CD4-positive, alpha-beta T cell treated with Interleukin-12 subunit alpha and Interleukin-12 subunit beta, for 1 hour (primary cell): Measurements from ENCODE around the gene ATP6V1A.
A peak's percentile ranks its signal among the peaks of the same experiment; 100 is the strongest.

ENCODE experiments used
- DNase-seq: peaks from one replicate; pipeline ENCODE4 v3.0.0-alpha.2; 2020

The ATP6V1A gene

GRCh38 chr3:113746548-113747282 lies at the start of gene ATP6V1A:
Gene ATP6V1A (plus strand): TSS chr3:113747035. CDS start chr3:113778754, 31,719 bp downstream.
- DNase-seq, result peak; percentile 89

DNA sequence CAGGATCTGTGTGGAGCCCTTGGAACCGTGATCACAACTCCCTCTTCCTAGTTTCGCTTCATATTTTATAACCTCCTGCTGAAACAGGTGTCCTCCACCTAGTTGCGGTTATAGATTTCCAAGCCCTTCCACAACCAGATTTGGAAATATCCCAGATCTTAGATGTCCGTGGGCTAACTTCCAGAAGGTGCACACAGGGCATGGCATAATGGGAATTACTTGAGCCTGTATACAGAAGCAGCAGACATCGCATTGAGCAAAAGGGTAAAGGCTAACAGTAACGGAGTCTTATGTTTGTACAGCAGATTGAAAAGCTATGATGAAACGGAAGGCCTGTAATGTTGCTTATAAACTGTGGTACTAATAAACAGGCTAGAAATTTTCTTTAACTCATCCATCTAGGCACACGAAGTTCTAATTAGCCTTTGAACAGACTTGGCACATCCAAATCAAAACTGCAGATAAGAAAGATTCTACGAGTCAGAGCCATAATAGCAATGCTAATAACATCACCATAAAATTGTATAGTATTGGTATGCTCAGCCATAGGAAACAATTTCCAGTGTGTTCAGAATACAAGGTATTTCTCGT lies 49.2 kb upstream of the ATP6V1A start:
- DNase-seq, result no peak

DNA sequence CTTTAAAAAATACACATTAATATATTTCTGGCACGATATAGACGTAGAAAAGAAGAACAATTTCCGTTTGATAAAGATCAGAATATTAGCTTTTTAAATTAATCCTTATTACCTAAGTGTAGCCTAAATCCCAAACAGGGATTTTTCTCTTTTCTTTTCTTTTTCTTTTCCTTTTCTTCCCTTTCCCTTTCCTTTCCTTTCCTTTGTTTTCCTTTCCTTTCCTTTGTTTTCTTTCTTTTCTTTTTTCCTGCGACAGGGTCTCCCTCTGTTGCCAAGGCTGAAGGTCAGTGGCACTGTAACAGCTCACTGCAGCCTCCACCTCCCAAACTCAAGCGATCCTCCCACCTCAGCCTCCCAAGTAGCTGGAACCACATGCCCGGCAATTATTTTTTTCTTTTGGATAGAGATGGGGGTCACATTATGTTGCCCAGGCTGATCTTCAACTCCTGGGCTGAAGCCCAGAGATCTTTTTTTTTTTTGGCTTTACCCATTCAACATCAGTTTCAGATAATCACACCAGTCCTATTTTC lies 48.6 kb upstream of the ATP6V1A start:
- DNase-seq, result no peak

- DNase-seq, result no peak
Observed at GRCh38 chr3:113698956-113699355, 47.9 kb upstream of the ATP6V1A start.

DNA sequence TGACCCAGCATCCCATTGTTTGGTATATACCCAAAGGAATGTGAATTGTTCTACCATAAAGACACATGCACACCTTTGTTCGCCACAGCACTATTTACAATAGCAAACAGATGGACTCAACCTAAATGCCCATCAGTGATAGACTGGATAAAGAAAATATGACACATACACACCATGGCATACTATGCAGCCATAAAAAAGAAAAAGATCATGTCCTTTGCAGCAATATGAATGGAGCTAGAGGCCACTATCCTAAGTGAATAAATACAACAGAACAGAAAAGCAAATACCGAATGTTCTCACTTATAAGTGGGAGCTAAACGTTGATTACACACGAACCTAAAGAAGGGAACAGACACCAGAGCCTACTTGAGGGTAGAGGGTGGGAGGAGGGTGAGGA lies 39.0 kb upstream of the ATP6V1A start:
- DNase-seq, result no peak

DNA sequence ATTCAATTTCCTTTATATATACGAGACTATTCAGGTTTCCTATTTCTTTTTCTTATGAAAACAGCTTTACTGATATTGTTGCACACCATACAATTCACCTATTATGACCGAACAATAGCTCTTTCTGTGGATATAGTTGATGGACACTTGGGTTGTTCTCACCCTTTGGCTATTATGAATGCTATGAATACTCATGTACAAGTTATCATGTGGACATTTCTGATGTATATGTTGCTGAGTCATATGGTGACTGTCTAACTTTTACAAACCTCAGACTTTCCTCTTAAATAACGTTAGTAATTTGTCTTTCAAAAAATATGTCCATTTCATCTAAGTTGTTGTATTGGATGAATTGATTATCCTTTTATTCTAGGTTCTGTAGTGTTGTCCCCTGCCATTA lies 34.7 kb upstream of the ATP6V1A start:
- DNase-seq, result no peak

- DNase-seq, result no peak
Observed at GRCh38 chr3:113714702-113715101, 32.1 kb upstream of the ATP6V1A start.

DNA sequence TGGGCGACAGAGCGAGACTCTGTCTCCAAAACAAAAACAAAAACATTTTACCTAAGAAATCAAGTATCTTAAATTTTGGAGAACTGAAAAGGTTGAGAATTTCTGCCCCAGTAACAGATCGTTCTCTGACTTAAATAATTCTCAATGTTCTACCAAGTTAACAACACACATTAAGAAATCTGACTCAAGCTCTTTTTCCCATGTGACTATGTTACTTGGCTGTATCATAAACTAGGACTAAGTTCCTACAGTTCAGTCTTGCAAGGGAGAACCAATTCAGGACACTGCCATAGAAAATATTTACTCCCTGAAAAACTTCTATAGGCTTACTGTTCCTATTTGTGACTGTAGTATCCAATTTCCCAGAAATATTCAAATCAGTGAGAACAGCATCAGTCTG lies 29.5 kb upstream of the ATP6V1A start:
- no peak for DNase-seq

GRCh38 chr3:113717818-113718217 lies 29.0 kb upstream of the ATP6V1A start:
- DNase-seq, result no peak

GRCh38 chr3:113719294-113719693 lies 27.5 kb upstream of the ATP6V1A start:
- no peak for DNase-seq

GRCh38 chr3:113719758-113720157 lies 27.1 kb upstream of the ATP6V1A start:
- no peak for DNase-seq

GRCh38 chr3:113721636-113722035 lies 25.2 kb upstream of the ATP6V1A start:
- DNase-seq, result no peak

DNA sequence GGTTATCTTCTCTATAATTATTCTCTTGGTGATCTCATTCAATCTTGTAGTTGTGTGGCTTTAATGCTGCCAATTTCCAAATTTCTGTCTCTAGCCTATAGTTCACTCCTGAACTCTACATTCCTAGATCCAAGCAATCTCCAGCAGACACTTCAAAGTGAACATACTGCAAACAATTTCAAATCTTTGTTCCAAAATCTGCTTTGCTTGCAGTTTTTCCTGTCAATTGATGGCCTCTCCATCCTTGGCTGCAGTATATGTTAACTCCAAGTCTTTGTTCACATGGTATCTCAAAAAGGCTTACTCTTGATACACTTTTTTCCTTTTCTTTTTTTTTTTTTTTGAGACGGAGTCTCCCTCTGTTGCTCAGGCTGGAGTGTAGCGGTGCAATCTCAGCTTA lies 18.2 kb upstream of the ATP6V1A start:
- DNase-seq, result no peak

GRCh38 chr3:113730550-113730949 lies 16.3 kb upstream of the ATP6V1A start:
- DNase-seq, result no peak

DNA sequence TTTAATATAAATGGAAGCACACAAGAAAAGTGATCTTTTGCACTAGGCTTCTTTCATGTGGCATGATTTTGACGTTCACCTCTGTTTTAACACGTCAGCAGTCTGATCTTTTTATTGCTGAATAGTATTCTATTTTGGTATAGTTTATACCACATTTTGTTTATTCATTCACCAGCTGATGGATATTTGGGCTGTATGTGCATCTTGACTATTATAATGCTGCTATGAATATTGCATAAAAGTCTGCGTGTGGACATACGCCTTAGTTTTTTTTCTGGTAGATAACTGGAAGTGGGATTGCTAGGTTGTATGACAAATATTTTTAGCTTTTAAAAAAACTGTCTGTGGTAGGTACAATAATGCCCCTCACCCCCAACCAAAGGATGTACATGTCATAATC lies 15.1 kb upstream of the ATP6V1A start:
- DNase-seq, result no peak

- peak; percentile 79 for DNase-seq
Observed at GRCh38 chr3:113736548-113737089, 10.2 kb upstream of the ATP6V1A start.

- DNase-seq, result no peak
Observed at GRCh38 chr3:113741086-113741485, 5.7 kb upstream of the ATP6V1A start.

DNA sequence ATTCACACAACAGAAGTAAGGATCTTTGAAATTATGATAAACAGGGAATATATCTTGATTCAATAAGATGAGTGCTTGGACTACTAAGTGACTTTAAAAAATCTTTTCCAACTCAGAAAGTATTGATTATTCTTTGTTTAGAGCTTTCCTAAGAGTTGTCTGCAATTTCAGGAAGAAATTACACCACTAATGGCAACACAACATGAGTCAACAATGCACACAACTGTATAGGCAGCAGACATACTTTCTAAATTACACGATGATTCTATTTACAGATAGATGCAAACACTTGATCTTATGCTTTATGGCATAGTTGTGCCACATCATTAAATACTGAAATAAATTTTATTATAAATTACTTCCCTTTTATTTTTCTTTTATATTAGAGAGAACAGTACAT lies 5.2 kb upstream of the ATP6V1A start:
- DNase-seq, result no peak

DNA sequence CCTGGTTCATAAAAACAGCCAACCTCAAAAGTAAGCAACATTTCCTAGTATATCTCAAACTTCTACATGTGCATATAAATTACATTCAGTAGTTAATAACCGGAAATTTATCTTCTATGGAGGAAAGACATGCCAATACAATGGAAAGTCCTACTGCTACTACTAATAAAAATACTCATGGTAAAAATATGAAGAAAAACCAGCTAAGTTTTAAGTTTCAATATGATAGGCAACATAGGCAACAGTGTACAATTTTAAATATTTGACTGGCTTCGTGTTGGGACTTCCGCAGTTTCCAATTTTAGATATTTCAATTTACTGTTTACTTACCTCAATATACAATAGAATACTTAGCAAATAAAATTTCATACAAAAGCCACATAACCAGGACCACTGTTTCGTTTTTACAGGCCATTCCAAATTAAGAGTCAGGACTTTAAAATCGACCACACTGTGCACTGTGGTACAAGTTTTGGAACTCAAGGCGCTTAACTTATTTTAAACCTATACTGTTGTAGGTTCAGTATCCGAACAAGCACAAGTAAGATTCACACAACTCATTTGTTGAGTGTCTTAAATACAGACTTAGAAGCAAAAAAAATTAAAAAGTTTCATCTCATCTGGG lies 3.7 kb upstream of the ATP6V1A start:
- DNase-seq, result peak; percentile 42

DNA sequence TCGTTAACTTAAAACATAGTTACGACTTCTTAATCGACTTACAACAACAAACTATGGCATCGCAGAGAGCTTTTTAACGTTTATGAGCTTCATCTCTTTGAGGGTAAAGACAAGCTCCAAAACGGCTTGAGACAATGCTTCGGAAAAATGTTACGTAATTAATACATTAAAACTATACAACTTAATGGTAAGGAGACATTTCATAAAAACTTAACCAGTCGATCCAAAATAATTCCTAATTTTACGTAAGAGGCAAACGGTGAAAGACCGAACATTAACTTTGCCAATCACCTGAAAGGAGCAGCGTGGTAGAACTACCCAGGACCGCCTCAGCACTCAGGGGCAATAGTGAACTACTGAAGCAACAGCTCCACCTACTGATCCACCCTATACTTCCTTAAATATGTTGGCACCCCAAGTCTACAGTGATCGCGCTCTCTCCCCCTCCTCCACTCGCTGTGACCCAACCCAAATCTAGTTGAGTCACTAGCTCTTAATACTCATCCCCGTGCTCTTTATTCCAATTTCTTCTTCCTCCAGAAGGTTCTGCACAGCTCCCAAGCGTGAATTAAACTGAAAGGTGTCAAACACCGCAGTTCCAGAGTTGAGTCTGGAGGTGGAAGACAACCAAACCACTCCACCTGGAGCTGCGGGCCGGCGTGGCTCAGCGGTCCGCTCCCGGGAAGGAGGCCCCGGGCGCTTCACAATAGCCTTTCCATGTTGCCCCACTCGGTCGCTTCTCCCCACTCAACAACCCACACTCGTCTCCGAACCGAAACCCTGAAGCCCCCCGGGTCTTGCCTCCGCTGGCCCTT lies 1.7 kb upstream of the ATP6V1A start:
- DNase-seq, result peak; percentile 89

DNA sequence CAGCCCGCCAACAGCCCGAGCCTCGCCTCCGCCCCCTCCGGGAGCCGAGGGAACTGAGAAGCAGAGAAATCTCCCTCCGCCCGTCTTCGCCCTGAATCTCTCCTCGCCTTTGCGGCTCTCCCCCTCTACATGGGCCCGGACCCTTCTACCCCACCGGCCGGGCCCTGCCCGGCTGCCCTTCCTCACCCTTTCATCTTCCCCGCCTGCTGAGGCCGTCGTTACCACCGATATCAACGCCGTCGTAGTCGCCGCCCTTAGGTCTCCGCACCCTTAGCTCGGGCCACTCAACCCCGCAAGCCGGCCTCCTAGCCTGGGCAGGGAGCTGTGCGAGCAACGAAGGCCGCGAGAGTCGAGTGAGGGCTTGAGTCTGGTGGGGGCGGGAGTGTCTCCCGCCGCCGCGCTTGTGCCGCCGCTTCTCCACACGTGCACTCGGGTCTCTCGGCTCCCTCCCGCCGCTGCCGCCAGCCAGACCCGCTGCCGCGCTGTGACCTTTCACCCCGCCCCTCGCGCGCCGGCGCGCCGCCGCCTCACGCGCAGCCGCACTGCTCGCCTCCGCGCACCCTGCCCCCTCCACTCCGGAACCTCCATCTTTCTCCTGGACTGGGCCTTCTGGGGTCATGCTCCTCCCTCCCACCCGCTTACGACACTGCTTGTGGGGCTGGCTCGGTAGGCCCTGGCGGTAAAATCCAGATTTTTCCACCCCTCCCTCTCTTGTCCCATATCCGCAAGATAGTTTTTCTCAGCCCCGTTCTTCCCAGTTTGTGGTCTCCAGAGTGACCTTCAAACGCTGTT lies 883 bp upstream of the ATP6V1A start, which contains the start of gene NAA50:
TSS of gene NAA50 (minus strand) at position 494 of the 792 bp plus-strand sequence. CDS start at position 194, 300 bp downstream.
- DNase-seq, result peak; percentile 97
